GM21619 (cell line): ENCODE results near the gene TCEA2.

Experiments
- ATAC-seq: cut with Tn5 transposase; IDR thresholded peaks from one replicate; pipeline ENCODE4 v1.9.1; 2021; ENCODE audit not compliant: unreplicated experiment

Gene TCEA2

GRCh38 chr20:64091340-64091739, 28.3 kb downstream of the TCEA2 start:
- no peak for ATAC-seq

- ATAC-seq: no peak
These were observed 28.8 kb downstream of the TCEA2 start for GRCh38 chr20:64091770-64092169.

GRCh38 chr20:64092258-64093012, 29.4 kb downstream of the TCEA2 start:
- no peak for ATAC-seq

- ATAC-seq: no peak
These were observed 30.1 kb downstream of the TCEA2 start for GRCh38 chr20:64093013-64093503.

GRCh38 chr20:64095455-64095854, 32.5 kb downstream of the TCEA2 start:
- no peak for ATAC-seq

- no peak for ATAC-seq
These were observed 32.9 kb downstream of the TCEA2 start for GRCh38 chr20:64095927-64096326.

- no peak for ATAC-seq
These were observed 33.5 kb downstream of the TCEA2 start for GRCh38 chr20:64096535-64096934.

- no peak for ATAC-seq
These were observed 35.5 kb downstream of the TCEA2 start for GRCh38 chr20:64098471-64099013.

GRCh38 chr20:64099086-64099786, 36.2 kb downstream of the TCEA2 start:
- ATAC-seq: no peak

- no peak for ATAC-seq
These were observed 37.0 kb downstream of the TCEA2 start for GRCh38 chr20:64099880-64100565.

- ATAC-seq: no peak
These were observed 37.5 kb downstream of the TCEA2 start for GRCh38 chr20:64100566-64100888.

- ATAC-seq: no peak
These were observed 38.1 kb downstream of the TCEA2 start for GRCh38 chr20:64100946-64101688.

- ATAC-seq: no peak
These were observed 39.0 kb downstream of the TCEA2 start for GRCh38 chr20:64101731-64102621.

GRCh38 chr20:64102647-64103354, 39.8 kb downstream of the TCEA2 start:
- ATAC-seq: no peak

GRCh38 chr20:64103871-64104666, 41.1 kb downstream of the TCEA2 start:
- ATAC-seq: no peak

GRCh38 chr20:64104667-64105451, 41.9 kb downstream of the TCEA2 start:
- no peak for ATAC-seq

GRCh38 chr20:64105846-64106434, 42.9 kb downstream of the TCEA2 start:
- ATAC-seq: no peak
